ENCODE data around the gene PRSS3. TPM values are rescaled to one million over a fixed set of nuclear protein-coding genes. Genes with fewer than 3 reads are reported as not detected.
A peak's percentile ranks its signal among the peaks of the same experiment; 100 is the strongest.

Gene PRSS3
- total RNA-seq, 2 donors from 2014 or later: not detected

GRCh38 chr9:33776578-33776977, 18.8 kb upstream of the PRSS3 start:
- Histone ChIP-seq H3K36me3 (ENCODE audit: control insufficient read depth, insufficient read depth, low read length) (no peaks in the 10 kb centered on the region), H3K27ac (ENCODE audit: low read depth, low read length) (no peak overlapping the region), H3K9ac (ENCODE audit: extremely low read depth, low read length, poor library complexity, severe bottlenecking) (no peak overlapping the region), H3K9me3 (ENCODE audit: control insufficient read depth, low read length) (no peaks in the 10 kb centered on the region), H3K4me1 (ENCODE audit: control insufficient read depth, insufficient read depth, low read length) (no peaks in the 10 kb centered on the region), H3K27me3 (ENCODE audit: control insufficient read depth, insufficient read depth, low read length, poor library complexity, severe bottlenecking) (no peaks in the 10 kb centered on the region), H3K4me3 (ENCODE audit: low read length) (no peak overlapping the region)
- Mint-ChIP-seq H3K4me1 (peaks cover 5% of the 10 kb centered on the region), H3K36me3 (ENCODE audit: low read depth) (no peaks in the 10 kb centered on the region), H3K27me3 (ENCODE audit: insufficient read depth) (no peaks in the 10 kb centered on the region), H3K9me3 (no peaks in the 10 kb centered on the region), H3K4me3 (peak overlapping the region; percentile 59), H3K27ac (no peak overlapping the region)
- TF ChIP-seq CTCF (conservative IDR thresholded peaks at IDR 0.05): no peak
- DNase-seq: no peak

GRCh38 chr9:33778700-33779351, 16.5 kb upstream of the PRSS3 start:
- Histone ChIP-seq H3K9me3 (ENCODE audit: control insufficient read depth, low read length) (no peaks in the 10 kb centered on the region), H3K9ac (ENCODE audit: extremely low read depth, low read length, poor library complexity, severe bottlenecking) (no peak overlapping the region), H3K27me3 (ENCODE audit: control insufficient read depth, insufficient read depth, low read length, poor library complexity, severe bottlenecking) (no peaks in the 10 kb centered on the region), H3K27ac (ENCODE audit: low read depth, low read length) (no peak overlapping the region), H3K36me3 (ENCODE audit: control insufficient read depth, insufficient read depth, low read length) (no peaks in the 10 kb centered on the region), H3K4me3 (ENCODE audit: low read length) (no peak overlapping the region), H3K4me1 (ENCODE audit: control insufficient read depth, insufficient read depth, low read length) (no peaks in the 10 kb centered on the region)
- Mint-ChIP-seq H3K9me3 (no peaks in the 10 kb centered on the region), H3K27ac (no peak overlapping the region), H3K36me3 (ENCODE audit: low read depth) (no peaks in the 10 kb centered on the region), H3K27me3 (ENCODE audit: insufficient read depth) (no peaks in the 10 kb centered on the region), H3K4me3 (no peak overlapping the region), H3K4me1 (peaks cover 2% of the 10 kb centered on the region)
- DNase-seq: peak; percentile 77
- 20% methylated on average over 5 to 6 of the region's 6 CpGs for WGBS, 2 experiments (ENCODE audit: insufficient coverage in 1 of 2, insufficient read length in 1 of 2)
- peak; percentile 89 for TF ChIP-seq CTCF (conservative IDR thresholded peaks at IDR 0.05)

GRCh38 chr9:33780276-33780675, 15.1 kb upstream of the PRSS3 start:
- Mint-ChIP-seq H3K4me3 (no peak overlapping the region), H3K4me1 (peaks cover 2% of the 10 kb centered on the region), H3K27me3 (ENCODE audit: insufficient read depth) (no peaks in the 10 kb centered on the region), H3K36me3 (ENCODE audit: low read depth) (no peaks in the 10 kb centered on the region), H3K9me3 (no peaks in the 10 kb centered on the region), H3K27ac (no peak overlapping the region)
- DNase-seq: no peak
- Histone ChIP-seq H3K4me1 (ENCODE audit: control insufficient read depth, insufficient read depth, low read length) (no peaks in the 10 kb centered on the region), H3K27ac (ENCODE audit: low read depth, low read length) (no peak overlapping the region), H3K36me3 (ENCODE audit: control insufficient read depth, insufficient read depth, low read length) (no peaks in the 10 kb centered on the region), H3K4me3 (ENCODE audit: low read length) (no peak overlapping the region), H3K9ac (ENCODE audit: extremely low read depth, low read length, poor library complexity, severe bottlenecking) (no peak overlapping the region), H3K9me3 (ENCODE audit: control insufficient read depth, low read length) (no peaks in the 10 kb centered on the region), H3K27me3 (ENCODE audit: control insufficient read depth, insufficient read depth, low read length, poor library complexity, severe bottlenecking) (no peaks in the 10 kb centered on the region)
- no peak for TF ChIP-seq CTCF (conservative IDR thresholded peaks at IDR 0.05)
